Gastroesophageal sphincter (tissue), 3 donors: ENCODE data around the gene KCNK17.

ENCODE experiments used
- CTCF ChIP-seq, 4 experiments: fragments of 200-600 bp in 2 of 4; fragments of 450-650 bp in 2 of 4; sonication (generic) in 1 of 4; IDR thresholded peaks; one replicate each; pipeline ENCODE4 v1.5.1; 2017 to 2019; ENCODE audit warnings: antibody characterized with exemption in 4 of 4, mild to moderate bottlenecking in 2 of 4, moderate library complexity in 2 of 4
- POLR2A ChIP-seq, 2 donors: fragments of 450-650 bp; IDR thresholded peaks; one replicate each; pipeline ENCODE4 v1.6.1; 2017; ENCODE audit warnings: antibody characterized with exemption in 2 of 2, mild to moderate bottlenecking in 2 of 2, moderate library complexity in 1 of 2

- TF ChIP-seq CTCF (IDR thresholded peaks at IDR 0.05): no peak
- no peak for TF ChIP-seq POLR2A (IDR thresholded peaks at IDR 0.05)
Measured at GRCh38 chr6:39266375-39266774, 47.8 kb downstream of the KCNK17 start.
